Measurements from ENCODE around the gene AVPR1B. TPM values are rescaled to one million over a fixed set of nuclear protein-coding genes. Genes with fewer than 3 reads are reported as not detected.
"Not testable (repeated sequence)": the region's sequence is repeated elsewhere in the genome, so short reads cannot be mapped to it uniquely, and the experiment has no call there.

Gene AVPR1B
- total RNA-seq, 1 donor from 2014 or later: not detected

- DNase-seq (ENCODE audit: low read depth in 2 of 2): no peak
Measured at GRCh38 chr1:206082831-206083695, 34.1 kb downstream of the AVPR1B start.

- DNase-seq (ENCODE audit: low read depth in 2 of 2): no peak
Measured at GRCh38 chr1:206081856-206082255, 35.3 kb downstream of the AVPR1B start.

GRCh38 chr1:206080026-206080820 is 37.0 kb downstream of the AVPR1B start:
- DNase-seq (ENCODE audit: low read depth in 2 of 2): no peak

- DNase-seq (ENCODE audit: low read depth in 2 of 2): no peak
Measured at GRCh38 chr1:206079135-206079534, 38.1 kb downstream of the AVPR1B start.

- no peak for DNase-seq (ENCODE audit: low read depth in 2 of 2)
Measured at GRCh38 chr1:206075786-206076755, 41.1 kb downstream of the AVPR1B start.

- peak in 1 of 2 donors; percentile 82 for DNase-seq (ENCODE audit: low read depth in 2 of 2)
Measured at GRCh38 chr1:206074839-206075238, 42.3 kb downstream of the AVPR1B start.

GRCh38 chr1:206070627-206071304 is 46.4 kb downstream of the AVPR1B start:
- DNase-seq (ENCODE audit: low read depth in 2 of 2): no peak

- no peak for DNase-seq (ENCODE audit: low read depth in 2 of 2)
Measured at GRCh38 chr1:206068314-206068713, 48.9 kb downstream of the AVPR1B start.

GRCh38 chr1:206067486-206068227 is 49.5 kb downstream of the AVPR1B start:
- DNase-seq (ENCODE audit: low read depth in 2 of 2): no peak

- no peak for DNase-seq (ENCODE audit: low read depth in 2 of 2)
Measured at GRCh38 chr1:206066479-206067171, 50.6 kb downstream of the AVPR1B start.

GRCh38 chr1:206065547-206066145 is 51.5 kb downstream of the AVPR1B start:
- DNase-seq (ENCODE audit: low read depth in 2 of 2): no peak

GRCh38 chr1:206064501-206064900 is 52.7 kb downstream of the AVPR1B start:
- not testable (repeated sequence) for DNase-seq (ENCODE audit: low read depth in 2 of 2)

GRCh38 chr1:206064001-206064400 is 53.2 kb downstream of the AVPR1B start:
- not testable (repeated sequence) for DNase-seq (ENCODE audit: low read depth in 2 of 2)

GRCh38 chr1:206062464-206062863 is 54.7 kb downstream of the AVPR1B start:
- no peak for DNase-seq (ENCODE audit: low read depth in 2 of 2)

GRCh38 chr1:206060844-206061243 is 56.3 kb downstream of the AVPR1B start:
- DNase-seq (ENCODE audit: low read depth in 2 of 2): no peak

Data from lung microvascular endothelial cell (primary cell).